Esophagus muscularis mucosa (tissue), 4 donors: ENCODE measurements around the gene CD36.

Source experiments
- EP300 ChIP-seq: sonication (generic); formaldehyde crosslinking; IDR thresholded peaks from one replicate; pipeline ENCODE4 v1.6.1; 2017; ENCODE audit warnings: antibody characterized with exemption
- POLR2A ChIP-seq: fragments of 450-650 bp; IDR thresholded peaks from one replicate; pipeline ENCODE4 v1.6.1; 2017; ENCODE audit warnings: antibody characterized with exemption, moderate library complexity, mild to moderate bottlenecking, low read depth
- POLR2AphosphoS5 ChIP-seq, 2 donors: sonication (generic); formaldehyde crosslinking; IDR thresholded peaks; one replicate each; pipeline ENCODE4 v1.6.1; 2017; ENCODE audit warnings: antibody characterized with exemption in 2 of 2
- TF ChIP-seq, protein P1 (sequence below), 3 experiments: fragments of 200-600 bp in 2 of 3; fragments of 450-650 bp in 1 of 3; sonication (generic) in 2 of 3; IDR thresholded peaks; one replicate each; pipeline ENCODE4 v1.5.1; 2017 to 2019; ENCODE audit warnings: antibody characterized with exemption in 3 of 3, mild to moderate bottlenecking in 2 of 3, moderate library complexity in 1 of 3

DNA sequence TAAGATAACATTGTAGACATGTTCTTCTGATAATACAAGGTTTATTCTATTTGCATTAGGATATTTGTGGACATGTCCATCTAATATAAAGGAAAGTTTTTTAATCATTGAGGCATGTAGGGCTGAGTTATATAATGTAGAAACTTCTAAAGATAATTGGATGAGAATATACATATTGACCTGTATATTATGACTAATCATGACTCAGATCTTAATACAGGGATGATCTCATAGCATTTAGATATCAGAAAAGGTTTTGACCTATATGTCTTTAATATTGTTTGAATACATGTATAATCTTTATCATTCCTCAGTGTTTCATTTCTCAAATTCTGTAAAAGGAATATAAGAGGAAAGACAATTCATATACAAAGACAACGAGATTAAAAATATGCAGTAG lies 39.2 kb downstream of the CD36 start:
- TF ChIP-seq, protein P1, sequence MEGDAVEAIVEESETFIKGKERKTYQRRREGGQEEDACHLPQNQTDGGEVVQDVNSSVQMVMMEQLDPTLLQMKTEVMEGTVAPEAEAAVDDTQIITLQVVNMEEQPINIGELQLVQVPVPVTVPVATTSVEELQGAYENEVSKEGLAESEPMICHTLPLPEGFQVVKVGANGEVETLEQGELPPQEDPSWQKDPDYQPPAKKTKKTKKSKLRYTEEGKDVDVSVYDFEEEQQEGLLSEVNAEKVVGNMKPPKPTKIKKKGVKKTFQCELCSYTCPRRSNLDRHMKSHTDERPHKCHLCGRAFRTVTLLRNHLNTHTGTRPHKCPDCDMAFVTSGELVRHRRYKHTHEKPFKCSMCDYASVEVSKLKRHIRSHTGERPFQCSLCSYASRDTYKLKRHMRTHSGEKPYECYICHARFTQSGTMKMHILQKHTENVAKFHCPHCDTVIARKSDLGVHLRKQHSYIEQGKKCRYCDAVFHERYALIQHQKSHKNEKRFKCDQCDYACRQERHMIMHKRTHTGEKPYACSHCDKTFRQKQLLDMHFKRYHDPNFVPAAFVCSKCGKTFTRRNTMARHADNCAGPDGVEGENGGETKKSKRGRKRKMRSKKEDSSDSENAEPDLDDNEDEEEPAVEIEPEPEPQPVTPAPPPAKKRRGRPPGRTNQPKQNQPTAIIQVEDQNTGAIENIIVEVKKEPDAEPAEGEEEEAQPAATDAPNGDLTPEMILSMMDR (IDR thresholded peaks at IDR 0.05) = no peak
- no peak for TF ChIP-seq POLR2A
- no peak for TF ChIP-seq POLR2AphosphoS5 (IDR thresholded peaks at IDR 0.05)
- no peak for TF ChIP-seq EP300
